ENCODE results near the gene CLEC4G.

DNA sequence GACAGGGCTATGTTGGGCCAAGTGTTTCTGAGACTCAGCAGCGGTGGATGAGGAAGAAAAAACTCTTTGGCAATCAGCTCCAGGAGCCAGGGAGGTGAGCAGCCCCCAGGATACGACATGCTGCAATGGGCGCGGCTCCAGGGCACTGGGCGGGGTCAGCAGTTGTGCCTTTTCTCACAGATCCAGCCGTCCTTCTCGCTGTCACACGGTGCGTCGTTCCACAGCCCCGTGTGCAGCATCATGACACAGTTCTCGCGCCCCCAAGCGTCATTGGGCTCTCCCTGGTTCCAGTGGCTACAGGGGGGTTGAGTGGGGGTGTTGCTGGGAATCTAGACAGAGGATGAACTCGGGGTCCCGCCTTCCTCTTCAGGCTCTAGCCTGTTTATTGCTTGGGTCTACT lies 2.7 kb downstream of the CLEC4G start:
- TF ChIP-seq JUN (IDR thresholded peaks at IDR 0.05; ENCODE audit: borderline replicate concordance, insufficient read depth, insufficient read length, low read depth) (no peak), POLR2AphosphoS5 (IDR thresholded peaks at IDR 0.05; ENCODE audit: insufficient read depth, low read depth, low read length) (no peak), POLR2A (IDR thresholded peaks at IDR 0.05; ENCODE audit: low read depth, low read length) (no peak), EZH2 (IDR thresholded peaks at IDR 0.05; ENCODE audit: borderline replicate concordance, low read depth, low read length, severe bottlenecking) (no peak), MYC (IDR thresholded peaks at IDR 0.05; ENCODE audit: low read depth, low read length) (no peak), GATA2 (IDR thresholded peaks at IDR 0.05; ENCODE audit: insufficient read depth, insufficient read length, low read depth, low read length) (no peak), FOS (IDR thresholded peaks at IDR 0.05; ENCODE audit: borderline replicate concordance, insufficient read depth, low read length) (no peak)
- TF ChIP-seq, protein P1, sequence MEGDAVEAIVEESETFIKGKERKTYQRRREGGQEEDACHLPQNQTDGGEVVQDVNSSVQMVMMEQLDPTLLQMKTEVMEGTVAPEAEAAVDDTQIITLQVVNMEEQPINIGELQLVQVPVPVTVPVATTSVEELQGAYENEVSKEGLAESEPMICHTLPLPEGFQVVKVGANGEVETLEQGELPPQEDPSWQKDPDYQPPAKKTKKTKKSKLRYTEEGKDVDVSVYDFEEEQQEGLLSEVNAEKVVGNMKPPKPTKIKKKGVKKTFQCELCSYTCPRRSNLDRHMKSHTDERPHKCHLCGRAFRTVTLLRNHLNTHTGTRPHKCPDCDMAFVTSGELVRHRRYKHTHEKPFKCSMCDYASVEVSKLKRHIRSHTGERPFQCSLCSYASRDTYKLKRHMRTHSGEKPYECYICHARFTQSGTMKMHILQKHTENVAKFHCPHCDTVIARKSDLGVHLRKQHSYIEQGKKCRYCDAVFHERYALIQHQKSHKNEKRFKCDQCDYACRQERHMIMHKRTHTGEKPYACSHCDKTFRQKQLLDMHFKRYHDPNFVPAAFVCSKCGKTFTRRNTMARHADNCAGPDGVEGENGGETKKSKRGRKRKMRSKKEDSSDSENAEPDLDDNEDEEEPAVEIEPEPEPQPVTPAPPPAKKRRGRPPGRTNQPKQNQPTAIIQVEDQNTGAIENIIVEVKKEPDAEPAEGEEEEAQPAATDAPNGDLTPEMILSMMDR (IDR thresholded peaks at IDR 0.05; ENCODE audit: extremely low read depth in 1 of 2, insufficient read depth in 1 of 2, low read depth in 1 of 2, low read length in 2 of 2), result no peak
- TF ChIP-seq, protein P2, sequence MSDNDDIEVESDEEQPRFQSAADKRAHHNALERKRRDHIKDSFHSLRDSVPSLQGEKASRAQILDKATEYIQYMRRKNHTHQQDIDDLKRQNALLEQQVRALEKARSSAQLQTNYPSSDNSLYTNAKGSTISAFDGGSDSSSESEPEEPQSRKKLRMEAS (IDR thresholded peaks at IDR 0.05; ENCODE audit: insufficient read depth, insufficient read length), result no peak

All from endothelial cell of umbilical vein (primary cell).